ENCODE data around the gene OLIG1. TPM values are rescaled to one million over a fixed set of nuclear protein-coding genes. Genes with fewer than 3 reads are reported as not detected.
A peak's percentile ranks its signal among the peaks of the same experiment; 100 is the strongest.

Gene OLIG1
- total and polyA plus RNA-seq, 2 donors (not counting 1 experiment from before 2014, with no cell fraction given): 0.33 TPM; not detected in 1

GRCh38 chr21:33022828-33023573, 46.9 kb upstream of the OLIG1 start:
- ChIA-PET CTCF (no interaction called here), POLR2A (no interaction called here)
- Histone ChIP-seq H3K9ac (ENCODE audit: low read length) (no peak overlapping the region), H3K4me2 (replicated peaks; ENCODE audit: low read depth, low read length, poor library complexity, severe bottlenecking) (peak overlapping the region; percentile 28), H4K20me1 (ENCODE audit: control insufficient read depth, insufficient read depth, low read length, poor library complexity, severe bottlenecking) (no peaks in the 10 kb centered on the region), H3K36me3 (replicated peaks in 1 of 2; ENCODE audit: control extremely low read depth in 1 of 2, control insufficient read depth in 1 of 2, extremely low read depth in 1 of 2, insufficient read depth in 2 of 2, low read length in 1 of 2) (no peaks in the 10 kb centered on the region), H2AFZ (ENCODE audit: insufficient read depth, low read depth, low read length, poor library complexity, severe bottlenecking) (no peak overlapping the region), H3K27ac (ENCODE audit: low read length in 2 of 2) (no peak overlapping the region), H3K79me2 (ENCODE audit: control insufficient read depth, insufficient read depth, low read length) (no peaks in the 10 kb centered on the region), H3K4me1 (ENCODE audit: control insufficient read depth in 2 of 2, insufficient read depth in 2 of 2, low read length in 2 of 2) (peaks cover 30 to 53% of the 10 kb centered on the region in 2 donors), H3K27me3 (replicated peaks in 1 of 4; ENCODE audit: control extremely low read depth in 1 of 4, control insufficient read depth in 3 of 4, insufficient read depth in 4 of 4, low read length in 3 of 4) (peaks cover 0 to 93% (median 58%) of the 10 kb centered on the region in 4 experiments), H3K4me3 (ENCODE audit: control extremely low read depth in 1 of 5, extremely low read depth in 1 of 5, insufficient read depth in 1 of 5, low read depth in 2 of 5, low read length in 4 of 5) (no peak overlapping the region), H3K9me3 (ENCODE audit: control extremely low read depth in 1 of 3, control insufficient read depth in 2 of 3, insufficient read depth in 1 of 3, low read length in 2 of 3) (peaks cover 0 to 37% (median 0%) of the 10 kb centered on the region in 3 donors)
- no peaks in the 10 kb centered on the region for H3K9me3 Mint-ChIP-seq (ENCODE audit: insufficient read depth)
- TF ChIP-seq EZH2 (IDR thresholded peaks at IDR 0.05; ENCODE audit: borderline replicate concordance, insufficient read depth, low read depth, low read length, poor library complexity, severe bottlenecking) (no peak), CTCF (IDR thresholded peaks at IDR 0.05) (no peak)
- no peak overlapping the region for H3K27ac Mint-ChIP-seq
- peaks cover 28% of the 10 kb centered on the region for H3K4me1 Mint-ChIP-seq
- intact Hi-C loops (cut with micrococcal nuclease): no loop called here
- H3K4me3 Mint-ChIP-seq: no peak overlapping the region
- DNase-seq: peak; percentile 11
- no peak for ATAC-seq (ENCODE audit: low read depth)
- 7% methylated on average over 52 of the region's 52 CpGs for WGBS (ENCODE audit: insufficient coverage)
- peaks cover 62% of the 10 kb centered on the region for H3K27me3 Mint-ChIP-seq

- Histone ChIP-seq H4K20me1 (ENCODE audit: control insufficient read depth, insufficient read depth, low read length, poor library complexity, severe bottlenecking) (no peaks in the 10 kb centered on the region), H3K4me1 (ENCODE audit: control insufficient read depth in 2 of 2, insufficient read depth in 2 of 2, low read length in 2 of 2) (peaks cover 36 to 60% of the 10 kb centered on the region in 2 donors), H3K79me2 (ENCODE audit: control insufficient read depth, insufficient read depth, low read length) (no peaks in the 10 kb centered on the region), H3K36me3 (replicated peaks in 1 of 2; ENCODE audit: control extremely low read depth in 1 of 2, control insufficient read depth in 1 of 2, extremely low read depth in 1 of 2, insufficient read depth in 2 of 2, low read length in 1 of 2) (no peaks in the 10 kb centered on the region), H3K27ac (ENCODE audit: low read length in 2 of 2) (no peak overlapping the region), H3K9ac (ENCODE audit: low read length) (no peak overlapping the region), H2AFZ (ENCODE audit: insufficient read depth, low read depth, low read length, poor library complexity, severe bottlenecking) (no peak overlapping the region), H3K4me2 (replicated peaks; ENCODE audit: low read depth, low read length, poor library complexity, severe bottlenecking) (peak overlapping the region; percentile 28), H3K9me3 (ENCODE audit: control extremely low read depth in 1 of 3, control insufficient read depth in 2 of 3, insufficient read depth in 1 of 3, low read length in 2 of 3) (peaks cover 0 to 39% (median 0%) of the 10 kb centered on the region in 3 donors), H3K4me3 (ENCODE audit: control extremely low read depth in 1 of 5, extremely low read depth in 1 of 5, insufficient read depth in 1 of 5, low read depth in 2 of 5, low read length in 4 of 5) (no peak overlapping the region), H3K27me3 (replicated peaks in 1 of 4; ENCODE audit: control extremely low read depth in 1 of 4, control insufficient read depth in 3 of 4, insufficient read depth in 4 of 4, low read length in 3 of 4) (peaks cover 0 to 93% (median 62%) of the 10 kb centered on the region in 4 experiments)
- Mint-ChIP-seq H3K4me3 (no peak overlapping the region), H3K4me1 (peaks cover 33% of the 10 kb centered on the region), H3K9me3 (ENCODE audit: insufficient read depth) (no peaks in the 10 kb centered on the region), H3K27me3 (peaks cover 60% of the 10 kb centered on the region), H3K27ac (no peak overlapping the region)
- ChIA-PET CTCF (no interaction called here), POLR2A (no interaction called here)
- TF ChIP-seq EZH2 (IDR thresholded peaks at IDR 0.05; ENCODE audit: borderline replicate concordance, insufficient read depth, low read depth, low read length, poor library complexity, severe bottlenecking) (no peak), CTCF (IDR thresholded peaks at IDR 0.05) (no peak)
- 11% methylated on average over 49 of the region's 49 CpGs for WGBS (ENCODE audit: insufficient coverage)
- DNase-seq (peak; percentile 30), ATAC-seq (ENCODE audit: low read depth) (no peak)
- intact Hi-C loops (cut with micrococcal nuclease): no loop called here
Measured at GRCh38 chr21:33023574-33024200, 46.3 kb upstream of the OLIG1 start.

Data from B cell (primary cell).